Tongue (tissue), 2 donors: ENCODE results near the gene FEM1A. TPM values are rescaled to one million over a fixed set of nuclear protein-coding genes. Genes with fewer than 3 reads are reported as not detected.
"Not testable (repeated sequence)": the region's sequence is repeated elsewhere in the genome, so short reads cannot be mapped to it uniquely, and the experiment has no call there.

Source experiments
- DNase-seq: peaks from one replicate; pipeline ENCODE4 v3.0.0-alpha.2; 2015
- total RNA-seq: library from RNA; depleted of rRNA; stranded (reverse); fragments of >200 nt; gene quantifications from one replicate; pipeline ENCODE4 v1.2.3, GENCODE V29; 2014

Gene FEM1A
- total RNA-seq, 1 donor from 2014 or later, result 56.1 TPM

- DNase-seq, result no peak
Observed at GRCh38 chr19:4775627-4776152, 15.8 kb upstream of the FEM1A start.

DNA sequence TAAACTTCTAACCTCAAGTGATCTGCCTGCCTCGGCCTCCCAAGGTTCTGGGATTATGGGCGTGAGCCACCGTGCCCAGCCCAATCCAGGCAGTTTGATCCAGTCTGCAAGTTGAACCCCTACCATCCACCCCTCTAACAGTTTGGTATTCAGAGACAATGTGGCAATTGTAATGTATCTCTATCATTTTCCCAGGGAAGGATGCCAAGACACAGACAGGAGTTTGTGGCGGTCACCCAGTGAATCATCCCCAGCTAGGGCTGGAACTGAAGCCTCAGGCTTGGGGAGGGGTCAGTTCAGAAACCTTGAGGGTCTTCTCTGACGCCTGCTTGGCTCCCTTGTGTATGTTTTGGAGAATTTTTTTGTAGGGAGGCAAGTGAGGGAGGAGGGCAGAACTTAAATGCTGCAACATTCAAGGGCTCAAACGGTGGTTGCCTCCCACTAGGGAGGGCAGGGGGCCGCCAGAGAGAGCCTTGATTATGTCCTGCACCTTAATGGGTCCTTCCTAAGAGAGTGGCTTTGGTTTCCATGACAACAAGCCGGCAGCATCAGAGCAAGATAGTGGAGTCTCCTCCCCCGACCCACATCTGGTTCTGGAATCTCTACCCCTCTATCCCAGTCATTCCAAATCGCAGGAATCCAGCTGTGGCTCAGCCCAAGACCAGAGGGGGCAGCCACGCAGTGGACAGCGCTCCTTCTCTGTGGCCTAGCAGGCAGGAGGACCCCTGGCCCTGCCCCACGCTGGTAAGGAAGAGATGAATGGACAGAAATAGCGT, 14.9 kb upstream of the FEM1A start:
- DNase-seq, result no peak

DNA sequence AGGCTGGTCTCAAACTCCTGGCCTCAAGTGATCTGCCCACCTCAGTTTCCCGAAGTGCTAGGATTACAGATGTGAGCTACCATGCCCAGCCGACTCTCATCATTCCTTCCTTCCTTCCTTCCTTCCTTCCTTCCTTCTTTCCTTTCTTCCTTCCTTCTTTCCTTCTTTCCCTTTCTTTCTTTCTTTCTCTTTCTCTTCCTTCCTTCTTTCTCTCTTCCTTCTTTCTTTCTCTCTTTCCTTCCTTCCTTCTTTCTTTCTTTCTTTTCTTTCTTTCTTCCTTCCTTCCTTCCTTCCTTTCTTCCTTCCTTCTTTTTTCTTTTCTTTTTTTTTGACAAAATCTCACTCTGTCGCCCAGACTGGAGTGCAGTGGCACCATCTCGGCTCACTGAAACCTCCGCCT, 13.4 kb upstream of the FEM1A start:
- not testable (repeated sequence) for DNase-seq

DNA sequence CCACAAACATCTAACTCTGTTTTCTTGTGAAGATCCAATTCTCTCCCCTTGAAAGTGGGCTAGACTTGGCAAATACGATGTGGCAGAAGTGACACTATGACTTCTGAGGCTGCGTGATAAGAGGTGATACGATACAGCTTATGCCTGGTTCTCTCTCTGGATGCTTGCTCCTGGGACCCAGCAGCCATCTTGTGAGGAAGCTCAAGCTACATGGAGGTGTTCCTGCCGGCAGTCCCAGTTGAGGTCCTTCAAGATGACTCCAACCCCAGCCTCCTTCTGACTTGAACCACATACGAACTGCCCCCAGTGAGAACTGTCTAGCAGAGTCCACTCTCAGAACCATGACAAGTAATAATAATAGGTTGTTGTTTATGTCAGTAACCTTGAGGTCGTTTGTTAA, 10.7 kb upstream of the FEM1A start:
- no peak for DNase-seq

GRCh38 chr19:4781801-4782200, 9.7 kb upstream of the FEM1A start:
- no peak for DNase-seq

- DNase-seq, result not testable (repeated sequence)
Observed at GRCh38 chr19:4786412-4787016, 5.0 kb upstream of the FEM1A start.

DNA sequence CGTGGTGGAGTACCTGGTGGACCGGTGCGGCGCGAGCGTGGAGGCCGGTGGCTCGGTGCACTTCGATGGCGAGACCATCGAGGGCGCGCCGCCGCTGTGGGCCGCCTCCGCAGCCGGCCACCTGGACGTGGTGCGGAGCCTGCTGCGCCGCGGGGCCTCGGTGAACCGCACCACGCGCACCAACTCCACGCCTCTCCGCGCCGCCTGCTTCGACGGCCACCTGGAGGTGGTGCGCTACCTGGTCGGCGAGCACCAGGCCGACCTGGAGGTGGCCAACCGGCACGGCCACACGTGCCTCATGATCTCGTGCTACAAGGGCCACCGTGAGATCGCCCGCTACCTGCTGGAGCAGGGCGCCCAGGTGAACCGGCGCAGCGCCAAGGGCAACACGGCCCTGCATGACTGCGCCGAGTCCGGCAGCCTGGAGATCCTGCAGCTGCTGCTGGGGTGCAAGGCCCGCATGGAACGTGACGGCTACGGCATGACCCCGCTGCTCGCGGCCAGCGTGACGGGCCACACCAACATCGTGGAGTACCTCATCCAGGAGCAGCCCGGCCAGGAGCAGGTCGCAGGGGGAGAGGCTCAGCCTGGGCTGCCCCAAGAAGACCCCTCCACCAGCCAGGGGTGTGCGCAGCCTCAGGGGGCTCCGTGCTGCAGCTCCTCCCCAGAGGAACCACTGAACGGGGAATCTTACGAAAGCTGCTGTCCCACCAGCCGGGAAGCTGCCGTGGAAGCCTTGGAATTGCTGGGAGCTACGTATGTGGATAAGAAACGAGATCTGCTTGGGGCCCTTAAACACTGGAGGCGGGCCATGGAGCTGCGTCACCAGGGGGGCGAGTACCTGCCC, 708 bp downstream of the FEM1A start:
- DNase-seq, result not testable (repeated sequence)

GRCh38 chr19:4792866-4793195, 1.3 kb downstream of the FEM1A start:
- not testable (repeated sequence) for DNase-seq

- DNase-seq, result not testable (repeated sequence)
Observed at GRCh38 chr19:4793278-4793677, 1.7 kb downstream of the FEM1A start.

- DNase-seq, result no peak
Observed at GRCh38 chr19:4794971-4795370, 3.4 kb downstream of the FEM1A start.

- no peak for DNase-seq
Observed at GRCh38 chr19:4795400-4795799, 3.9 kb downstream of the FEM1A start.

GRCh38 chr19:4800591-4801081, 9.1 kb downstream of the FEM1A start:
- DNase-seq, result peak; percentile 59

GRCh38 chr19:4801085-4801619, 9.6 kb downstream of the FEM1A start:
- no peak for DNase-seq

GRCh38 chr19:4802711-4803110, 11.2 kb downstream of the FEM1A start:
- peak; percentile 67 for DNase-seq

DNA sequence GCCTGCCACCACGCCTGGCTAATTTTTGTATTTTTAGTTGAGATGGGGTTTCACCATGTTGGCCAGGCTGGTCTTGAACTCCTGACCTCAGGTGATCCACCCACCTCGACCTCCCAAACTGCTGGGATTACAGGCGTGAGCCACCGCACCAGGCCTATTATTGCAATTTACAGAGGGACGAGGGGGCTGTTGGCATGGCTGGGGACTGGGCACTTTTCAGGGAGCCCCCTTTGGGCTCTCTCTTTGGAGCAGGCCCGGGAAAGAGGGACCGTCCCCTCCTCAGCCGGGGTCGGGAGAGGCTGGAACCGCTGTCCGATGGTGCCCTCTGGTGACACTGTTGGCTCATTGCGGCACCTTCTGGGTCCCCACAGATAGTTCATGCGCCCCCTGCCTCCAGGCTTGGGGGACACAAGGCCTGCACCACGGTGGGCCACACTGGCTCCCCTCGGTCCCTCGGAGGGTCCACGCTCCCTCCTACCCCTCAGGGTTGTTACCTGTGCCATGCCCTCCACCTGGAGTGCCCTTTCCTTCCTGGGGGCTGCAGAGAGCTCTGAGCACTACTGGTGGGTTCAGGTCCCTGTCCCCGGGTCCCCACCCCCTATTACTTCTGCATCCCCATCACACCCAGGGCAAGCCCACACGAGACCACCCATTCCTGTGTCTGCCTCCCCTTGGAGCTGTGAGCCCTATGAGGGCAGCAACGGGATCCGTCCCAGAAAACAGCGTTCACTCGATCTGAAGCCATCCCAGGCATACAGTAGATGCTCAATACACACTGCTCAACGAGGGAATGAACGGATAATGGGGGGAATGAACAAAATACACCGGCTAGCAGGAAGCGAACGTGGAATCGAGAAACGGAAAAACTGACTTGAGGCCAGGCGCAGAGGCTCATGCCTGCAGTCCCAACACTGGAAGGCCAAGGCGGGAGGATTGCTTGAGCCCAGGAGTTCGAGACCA, 12.5 kb downstream of the FEM1A start:
- peak; percentile 84 for DNase-seq

DNA sequence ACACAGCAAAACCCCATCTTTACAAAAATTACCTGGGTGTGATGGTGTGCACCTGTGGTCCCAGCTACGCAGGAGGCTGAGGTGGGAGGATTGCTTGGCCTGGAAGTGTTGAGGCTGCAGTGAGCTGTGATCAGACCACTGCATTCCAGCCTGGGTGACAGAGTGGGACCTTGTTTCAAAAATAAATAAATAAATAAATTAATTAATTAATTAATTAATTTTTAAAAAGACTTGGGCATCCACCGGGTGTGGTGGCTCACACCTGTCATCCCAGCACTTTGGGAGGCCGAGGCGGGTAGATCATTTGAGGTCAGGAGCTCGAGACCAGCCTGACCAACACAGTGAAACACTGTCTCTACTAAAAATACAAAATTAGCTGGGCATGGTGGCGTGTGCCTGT, 13.6 kb downstream of the FEM1A start:
- DNase-seq, result not testable (repeated sequence)

DNA sequence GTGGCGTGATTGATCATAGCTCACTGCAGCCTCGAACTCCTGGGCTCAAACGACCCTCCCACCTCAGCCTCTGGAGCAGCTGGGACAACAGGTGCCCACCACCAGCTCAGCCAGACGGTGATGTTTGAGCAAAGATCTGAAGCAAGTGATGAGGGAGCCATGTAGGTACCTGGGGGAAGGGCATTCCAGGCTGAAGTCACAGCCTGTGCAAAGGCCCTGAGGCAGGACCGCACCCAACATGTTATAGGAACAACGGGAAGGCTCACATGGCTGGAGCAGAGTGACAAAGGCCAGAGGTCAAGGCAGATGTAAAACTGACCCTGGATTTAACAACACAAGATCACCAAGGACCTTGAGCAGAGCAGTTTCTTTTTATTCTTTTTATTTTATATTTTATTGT, 14.8 kb downstream of the FEM1A start:
- DNase-seq, result no peak

DNA sequence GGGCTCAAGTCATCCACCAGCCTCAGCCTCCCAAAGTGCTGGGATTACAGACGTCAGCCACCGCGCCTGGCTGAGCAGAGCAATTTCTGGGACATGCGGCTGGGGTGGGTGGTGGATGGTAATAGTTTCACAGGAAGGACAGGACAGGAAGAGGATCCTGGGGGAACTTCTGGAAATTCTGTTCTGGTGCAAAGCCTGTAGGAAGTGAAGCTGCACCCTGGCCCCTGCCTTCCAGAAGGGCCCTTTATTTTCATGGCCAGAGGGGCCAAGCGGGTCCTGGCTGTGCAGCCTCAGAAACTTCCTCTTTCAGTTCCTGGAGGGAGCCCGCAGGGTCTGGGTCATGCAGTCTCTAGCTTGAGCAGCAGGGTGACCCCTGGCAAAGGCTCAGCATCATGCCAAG, 15.7 kb downstream of the FEM1A start:
- no peak for DNase-seq

DNA sequence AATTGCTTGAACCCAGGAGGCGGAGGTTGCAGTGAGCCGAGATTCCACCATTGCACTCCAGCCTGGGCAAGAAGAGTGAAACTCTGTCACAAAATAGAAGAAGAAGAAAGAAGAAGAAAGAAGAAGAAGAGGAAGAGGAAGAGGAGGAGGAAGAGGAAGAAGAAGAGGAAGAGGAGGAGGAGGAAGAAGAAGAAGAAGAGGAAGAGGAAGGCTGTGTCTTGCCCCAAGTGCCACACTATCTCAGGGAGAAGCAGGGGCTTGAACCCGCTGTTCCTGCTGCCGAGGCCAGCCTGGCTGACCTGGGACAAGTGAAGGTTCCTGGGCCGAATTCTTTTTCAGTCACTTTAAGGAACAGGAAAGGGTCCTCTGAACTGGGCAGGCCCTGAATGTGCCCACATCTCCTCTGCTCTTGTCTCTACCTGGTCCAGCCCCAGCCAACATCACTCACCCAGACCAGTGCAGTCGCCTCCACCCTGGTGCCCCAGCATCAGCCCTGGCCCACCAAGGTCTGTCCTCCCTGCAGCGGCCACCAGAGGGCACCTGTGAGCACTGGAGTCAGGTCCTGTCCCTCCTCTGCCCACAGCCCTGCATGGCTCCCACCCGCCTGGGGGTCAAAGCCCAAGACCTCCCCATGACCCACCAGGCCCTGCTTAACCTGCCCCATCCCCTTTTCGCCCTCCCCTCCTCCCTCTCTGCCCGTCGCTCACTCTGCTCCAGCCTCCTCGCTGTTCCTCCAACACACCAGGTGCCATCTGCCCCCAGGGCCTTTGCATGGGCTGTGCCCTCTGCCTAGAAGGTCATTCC, 20.0 kb downstream of the FEM1A start:
- peak; percentile 71 for DNase-seq
